Esophagus muscularis mucosa (tissue), 3 donors: ENCODE measurements around the gene SCAF11.

Source experiments
- POLR2A ChIP-seq: fragments of 450-650 bp; IDR thresholded peaks from one replicate; pipeline ENCODE4 v1.6.1; 2017; ENCODE audit warnings: antibody characterized with exemption, moderate library complexity, mild to moderate bottlenecking, low read depth
- TF ChIP-seq, protein P1 (sequence below), 3 experiments: fragments of 200-600 bp in 2 of 3; fragments of 450-650 bp in 1 of 3; sonication (generic) in 2 of 3; IDR thresholded peaks; one replicate each; pipeline ENCODE4 v1.5.1; 2017 to 2019; ENCODE audit warnings: antibody characterized with exemption in 3 of 3, mild to moderate bottlenecking in 2 of 3, moderate library complexity in 1 of 3

DNA sequence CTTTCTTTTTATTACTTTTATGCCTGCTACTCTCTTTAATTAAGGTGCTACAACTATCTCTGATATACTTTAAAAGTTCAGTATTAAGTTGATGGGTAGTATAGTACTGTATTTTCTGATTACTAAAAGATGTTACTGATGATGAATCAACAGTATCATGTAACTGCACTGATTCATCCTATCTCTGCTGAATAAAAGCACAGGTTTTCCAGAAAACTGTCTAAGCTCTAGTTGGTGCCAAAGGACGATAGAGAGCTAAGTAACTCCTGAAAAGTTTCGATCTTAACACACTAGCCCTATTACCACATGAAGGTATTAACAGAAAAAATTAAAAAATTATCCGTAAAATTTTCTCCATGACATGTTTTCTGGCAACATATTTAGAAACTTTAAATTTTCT is 2.1 kb downstream of the SCAF11 start:
- TF ChIP-seq, protein P1, sequence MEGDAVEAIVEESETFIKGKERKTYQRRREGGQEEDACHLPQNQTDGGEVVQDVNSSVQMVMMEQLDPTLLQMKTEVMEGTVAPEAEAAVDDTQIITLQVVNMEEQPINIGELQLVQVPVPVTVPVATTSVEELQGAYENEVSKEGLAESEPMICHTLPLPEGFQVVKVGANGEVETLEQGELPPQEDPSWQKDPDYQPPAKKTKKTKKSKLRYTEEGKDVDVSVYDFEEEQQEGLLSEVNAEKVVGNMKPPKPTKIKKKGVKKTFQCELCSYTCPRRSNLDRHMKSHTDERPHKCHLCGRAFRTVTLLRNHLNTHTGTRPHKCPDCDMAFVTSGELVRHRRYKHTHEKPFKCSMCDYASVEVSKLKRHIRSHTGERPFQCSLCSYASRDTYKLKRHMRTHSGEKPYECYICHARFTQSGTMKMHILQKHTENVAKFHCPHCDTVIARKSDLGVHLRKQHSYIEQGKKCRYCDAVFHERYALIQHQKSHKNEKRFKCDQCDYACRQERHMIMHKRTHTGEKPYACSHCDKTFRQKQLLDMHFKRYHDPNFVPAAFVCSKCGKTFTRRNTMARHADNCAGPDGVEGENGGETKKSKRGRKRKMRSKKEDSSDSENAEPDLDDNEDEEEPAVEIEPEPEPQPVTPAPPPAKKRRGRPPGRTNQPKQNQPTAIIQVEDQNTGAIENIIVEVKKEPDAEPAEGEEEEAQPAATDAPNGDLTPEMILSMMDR (IDR thresholded peaks at IDR 0.05) = no peak
- no peak for TF ChIP-seq POLR2A
